ENCODE results near the gene CEMIP2.

The CEMIP2 gene

GRCh38 chr9:71774920-71775319 lies 6.6 kb upstream of the CEMIP2 start:
- DNase-seq (ENCODE audit: low spot score), result no peak

DNA sequence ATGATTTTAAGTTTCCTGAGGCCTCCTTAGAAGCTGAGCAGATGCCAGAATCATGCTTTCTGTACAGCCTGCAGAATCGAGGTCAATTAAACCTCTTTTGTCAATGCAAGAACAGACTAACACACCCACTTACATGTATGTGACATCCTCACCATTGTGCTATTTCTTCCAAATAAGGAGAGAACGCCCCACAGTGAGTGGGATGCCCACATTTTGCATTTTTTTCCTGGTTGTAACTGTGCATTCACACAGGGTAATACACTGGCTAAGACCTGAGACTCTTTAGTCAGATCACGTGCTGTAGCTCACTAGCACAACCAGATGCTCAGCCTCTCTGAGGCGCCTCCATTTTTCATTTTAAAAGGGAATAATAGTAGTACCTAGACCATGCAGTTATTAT lies 4.4 kb upstream of the CEMIP2 start:
- DNase-seq (ENCODE audit: low spot score), result no peak

- no peak for DNase-seq (ENCODE audit: low spot score)
These were observed 1.9 kb upstream of the CEMIP2 start for GRCh38 chr9:71770170-71770569.

GRCh38 chr9:71769175-71770161 lies 1.2 kb upstream of the CEMIP2 start:
- peak; percentile 41 for DNase-seq (ENCODE audit: low spot score)

DNA sequence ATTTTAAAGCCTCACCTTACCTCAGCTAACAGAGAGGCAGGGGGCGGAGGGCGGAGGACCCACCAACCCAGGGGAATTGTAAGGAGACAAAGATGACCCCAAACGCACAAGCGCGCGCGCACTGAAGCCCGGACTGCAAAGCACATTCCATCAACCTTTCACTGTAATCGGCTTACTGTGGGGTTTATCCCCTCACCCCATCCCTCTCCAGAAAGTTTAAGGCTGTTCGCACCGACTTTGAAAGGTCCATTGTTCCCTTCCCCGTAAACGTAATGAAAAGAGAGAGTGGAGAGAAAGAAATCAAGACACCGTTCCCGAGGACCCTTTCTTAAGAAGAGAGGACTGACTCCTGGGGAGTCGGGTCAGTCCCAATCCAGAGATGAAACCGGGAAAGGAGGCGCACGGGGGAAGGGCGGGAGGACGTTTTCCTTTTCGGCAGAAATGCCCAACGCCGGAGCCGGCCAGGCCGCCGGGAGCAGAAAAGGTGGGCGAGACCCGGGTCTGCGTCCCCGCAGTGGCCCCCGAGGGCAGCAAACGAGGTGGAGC lies 464 bp downstream of the CEMIP2 start:
- DNase-seq (ENCODE audit: low spot score), result no peak

DNA sequence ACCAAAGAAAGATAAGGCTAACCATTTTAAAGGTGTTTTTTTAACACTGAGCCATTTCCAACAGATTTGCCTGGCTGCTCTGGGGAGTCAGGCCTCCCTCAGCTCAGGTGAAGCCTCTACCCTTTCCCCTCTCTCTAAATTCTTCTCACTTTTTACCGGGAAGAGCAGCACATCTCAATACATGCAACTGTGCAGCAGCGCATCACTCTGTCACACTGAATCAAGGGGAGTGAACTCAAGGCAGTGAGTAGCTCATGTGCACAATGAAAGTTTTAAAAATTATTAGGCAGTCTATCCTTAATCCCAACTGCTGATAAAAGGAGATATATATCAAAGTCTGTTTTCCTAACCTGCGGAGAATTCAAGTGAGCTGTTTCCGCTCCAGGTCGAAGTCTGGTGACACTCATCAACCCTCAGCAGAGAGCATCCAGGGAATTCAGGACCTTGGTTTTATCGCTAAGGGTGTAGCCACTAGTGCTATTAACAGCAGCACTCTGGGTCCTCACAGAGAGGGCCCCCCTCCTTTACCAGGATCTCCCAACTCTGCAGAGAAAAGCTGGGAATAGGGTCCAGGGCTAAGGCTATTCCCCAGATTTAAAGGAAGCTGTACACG lies 1.0 kb downstream of the CEMIP2 start:
- DNase-seq (ENCODE audit: low spot score), result no peak

- DNase-seq (ENCODE audit: low spot score), result no peak
These were observed 1.6 kb downstream of the CEMIP2 start for GRCh38 chr9:71766663-71767062.

GRCh38 chr9:71765693-71766092 lies 2.6 kb downstream of the CEMIP2 start:
- no peak for DNase-seq (ENCODE audit: low spot score)

DNA sequence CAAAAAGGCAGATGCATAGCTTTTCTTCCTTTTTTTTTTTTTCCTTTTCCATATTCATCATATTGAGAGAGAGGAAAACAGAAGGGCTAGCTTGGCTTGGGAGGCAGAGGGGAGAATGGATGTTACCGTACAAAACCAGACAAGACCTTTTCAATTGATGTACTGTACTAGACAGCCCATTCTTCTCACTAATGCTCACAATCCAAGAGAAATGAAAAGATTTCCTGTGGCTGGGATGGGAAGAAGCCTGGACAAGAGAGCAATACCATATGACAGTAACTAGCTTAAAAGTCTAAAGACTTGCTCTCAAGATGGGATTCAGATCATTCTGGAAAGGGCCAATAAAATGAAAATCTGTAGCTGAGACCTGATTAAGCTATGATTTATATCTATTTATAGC lies 3.4 kb downstream of the CEMIP2 start:
- DNase-seq (ENCODE audit: low spot score), result no peak

GRCh38 chr9:71764463-71764862 lies 3.9 kb downstream of the CEMIP2 start:
- DNase-seq (ENCODE audit: low spot score), result no peak

GRCh38 chr9:71763832-71764231 lies 4.5 kb downstream of the CEMIP2 start:
- DNase-seq (ENCODE audit: low spot score), result no peak

GRCh38 chr9:71762900-71763653 lies 5.2 kb downstream of the CEMIP2 start:
- DNase-seq (ENCODE audit: low spot score), result peak; percentile 45

DNA sequence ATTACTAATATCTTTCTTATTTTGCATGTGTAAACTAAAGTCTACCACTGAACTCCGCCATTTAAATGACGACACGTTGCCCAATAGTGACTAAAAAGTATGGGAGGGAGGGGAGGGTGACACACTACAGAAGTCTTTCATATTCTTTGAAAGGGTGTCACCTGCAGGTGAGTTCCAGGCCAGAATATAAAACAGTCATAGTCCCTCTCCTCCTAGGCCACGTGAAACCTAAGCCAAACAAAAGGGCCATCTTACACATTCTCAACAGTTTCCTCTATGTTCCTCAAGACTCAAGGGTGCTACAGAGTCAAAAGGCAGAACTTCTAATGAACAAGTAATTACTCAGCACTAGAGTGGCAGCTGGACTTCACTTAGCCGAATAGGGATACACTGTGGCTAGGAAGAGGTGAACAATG lies 6.4 kb downstream of the CEMIP2 start:
- no peak for DNase-seq (ENCODE audit: low spot score)

DNA sequence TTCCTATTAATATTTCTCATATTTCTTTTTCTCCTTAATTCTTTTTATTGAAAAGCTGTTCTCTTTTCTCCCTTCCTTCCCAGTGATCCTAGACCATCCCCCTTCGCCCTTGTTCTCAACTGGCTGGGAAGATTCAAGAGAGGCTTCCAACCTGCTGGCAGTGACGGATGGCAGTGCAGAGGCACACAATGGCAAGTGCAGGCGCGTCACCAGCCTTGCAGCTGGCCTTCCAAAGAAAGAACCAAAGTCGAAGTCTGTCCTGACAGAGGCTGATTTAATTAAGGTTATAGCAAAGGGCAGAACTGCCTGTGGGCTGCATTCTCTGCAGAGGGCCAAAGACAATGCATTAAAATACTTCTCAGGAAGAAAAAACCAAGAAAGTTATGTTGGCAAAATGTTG lies 7.4 kb downstream of the CEMIP2 start:
- no peak for DNase-seq (ENCODE audit: low spot score)

- no peak for DNase-seq (ENCODE audit: low spot score)
These were observed 9.5 kb downstream of the CEMIP2 start for GRCh38 chr9:71758785-71759184.

GRCh38 chr9:71758277-71758676 lies 10.0 kb downstream of the CEMIP2 start:
- DNase-seq (ENCODE audit: low spot score), result no peak

DNA sequence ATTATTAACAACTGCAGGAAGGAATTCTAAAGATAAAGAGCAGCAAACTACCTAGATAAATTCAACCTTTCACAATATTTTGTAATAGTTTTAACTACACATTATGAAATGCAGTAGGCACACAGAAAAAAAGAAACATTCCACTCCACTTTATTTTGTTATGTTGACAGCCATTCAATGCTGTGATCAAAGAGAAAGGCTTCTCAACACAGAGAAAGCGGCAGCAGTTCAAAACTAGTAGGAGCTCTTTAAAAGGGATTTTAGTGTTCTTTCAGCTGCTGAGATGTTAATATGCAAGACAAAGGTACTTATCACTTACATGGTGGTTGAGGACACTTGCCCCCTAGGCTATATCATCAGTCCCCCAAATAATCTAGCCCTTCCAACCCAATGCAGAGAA lies 11.6 kb downstream of the CEMIP2 start:
- DNase-seq (ENCODE audit: low spot score), result no peak

- DNase-seq (ENCODE audit: low spot score), result no peak
These were observed 12.4 kb downstream of the CEMIP2 start for GRCh38 chr9:71755869-71756268.

GRCh38 chr9:71755230-71755629 lies 13.1 kb downstream of the CEMIP2 start:
- no peak for DNase-seq (ENCODE audit: low spot score)

- no peak for DNase-seq (ENCODE audit: low spot score)
These were observed 14.2 kb downstream of the CEMIP2 start for GRCh38 chr9:71754151-71754550.

GRCh38 chr9:71752928-71753327 lies 15.4 kb downstream of the CEMIP2 start:
- DNase-seq (ENCODE audit: low spot score), result no peak

GRCh38 chr9:71752352-71752751 lies 16.0 kb downstream of the CEMIP2 start:
- no peak for DNase-seq (ENCODE audit: low spot score)

All from hepatic stellate cell (primary cell).